Esophagus muscularis mucosa (tissue), 3 donors: ENCODE data around the gene KCNE3.

Experiments used
- POLR2A ChIP-seq: fragments of 450-650 bp; IDR thresholded peaks from one replicate; pipeline ENCODE4 v1.6.1; 2017; ENCODE audit warnings: antibody characterized with exemption, moderate library complexity, mild to moderate bottlenecking, low read depth
- POLR2AphosphoS5 ChIP-seq, 2 donors: sonication (generic); formaldehyde crosslinking; IDR thresholded peaks; one replicate each; pipeline ENCODE4 v1.6.1; 2017; ENCODE audit warnings: antibody characterized with exemption in 2 of 2
- TF ChIP-seq, protein P1 (sequence below), 3 experiments: fragments of 200-600 bp in 2 of 3; fragments of 450-650 bp in 1 of 3; sonication (generic) in 2 of 3; IDR thresholded peaks; one replicate each; pipeline ENCODE4 v1.5.1; 2017 to 2019; ENCODE audit warnings: antibody characterized with exemption in 3 of 3, mild to moderate bottlenecking in 2 of 3, moderate library complexity in 1 of 3

- TF ChIP-seq, protein P1, sequence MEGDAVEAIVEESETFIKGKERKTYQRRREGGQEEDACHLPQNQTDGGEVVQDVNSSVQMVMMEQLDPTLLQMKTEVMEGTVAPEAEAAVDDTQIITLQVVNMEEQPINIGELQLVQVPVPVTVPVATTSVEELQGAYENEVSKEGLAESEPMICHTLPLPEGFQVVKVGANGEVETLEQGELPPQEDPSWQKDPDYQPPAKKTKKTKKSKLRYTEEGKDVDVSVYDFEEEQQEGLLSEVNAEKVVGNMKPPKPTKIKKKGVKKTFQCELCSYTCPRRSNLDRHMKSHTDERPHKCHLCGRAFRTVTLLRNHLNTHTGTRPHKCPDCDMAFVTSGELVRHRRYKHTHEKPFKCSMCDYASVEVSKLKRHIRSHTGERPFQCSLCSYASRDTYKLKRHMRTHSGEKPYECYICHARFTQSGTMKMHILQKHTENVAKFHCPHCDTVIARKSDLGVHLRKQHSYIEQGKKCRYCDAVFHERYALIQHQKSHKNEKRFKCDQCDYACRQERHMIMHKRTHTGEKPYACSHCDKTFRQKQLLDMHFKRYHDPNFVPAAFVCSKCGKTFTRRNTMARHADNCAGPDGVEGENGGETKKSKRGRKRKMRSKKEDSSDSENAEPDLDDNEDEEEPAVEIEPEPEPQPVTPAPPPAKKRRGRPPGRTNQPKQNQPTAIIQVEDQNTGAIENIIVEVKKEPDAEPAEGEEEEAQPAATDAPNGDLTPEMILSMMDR (IDR thresholded peaks at IDR 0.05), result no peak
- no peak for TF ChIP-seq POLR2A
- TF ChIP-seq POLR2AphosphoS5 (IDR thresholded peaks at IDR 0.05), result no peak
Observed at GRCh38 chr11:74480688-74481417, 13.5 kb upstream of the KCNE3 start.
